ENCODE data around the gene FAM83B. TPM values are rescaled to one million over a fixed set of nuclear protein-coding genes. Genes with fewer than 3 reads are reported as not detected.

The FAM83B gene
- total and polyA plus RNA-seq, 2 donors (not counting 3 experiments of a cell fraction or from before 2014, with no cell fraction given), result not detected

- Histone ChIP-seq H3K4me3 (replicated peaks in 1 of 3; ENCODE audit: insufficient read depth in 1 of 3, low read depth in 1 of 3, low read length in 3 of 3) (no peak overlapping the region), H3K4me1 (ENCODE audit: control insufficient read depth, extremely low read depth, insufficient read depth, low read length) (no peaks in the 10 kb centered on the region), H3K4me2 (ENCODE audit: insufficient read depth, low read length) (no peak overlapping the region), H3K27ac (ENCODE audit: insufficient read depth, low read depth, low read length) (no peak overlapping the region), H3K9me3 (replicated peaks; ENCODE audit: control insufficient read depth, insufficient read depth, low read length) (no peaks in the 10 kb centered on the region), H3K9me1 (replicated peaks; ENCODE audit: control insufficient read depth, extremely low read depth, insufficient read depth, low read length) (no peaks in the 10 kb centered on the region), H3K79me2 (ENCODE audit: control insufficient read depth, insufficient read depth, low read length) (no peaks in the 10 kb centered on the region), H3K27me3 (ENCODE audit: control insufficient read depth in 2 of 2, insufficient read depth in 2 of 2, low read length in 2 of 2) (no peaks in the 10 kb centered on the region), H3K9ac (replicated peaks; ENCODE audit: extremely low read depth, insufficient read depth, low read length) (no peak overlapping the region), H2AFZ (ENCODE audit: low read depth, low read length) (no peak overlapping the region), H4K20me1 (replicated peaks; ENCODE audit: control insufficient read depth, extremely low read depth, insufficient read depth, low read length) (no peaks in the 10 kb centered on the region), H3K36me3 (ENCODE audit: control insufficient read depth in 2 of 2, extremely low read depth in 1 of 2, insufficient read depth in 2 of 2, low read length in 2 of 2) (no peaks in the 10 kb centered on the region)
- no TSS peak for BruUV-seq (replicated peaks)
- POLR2A ChIA-PET, result no interaction called here
- TF ChIP-seq, protein P1, sequence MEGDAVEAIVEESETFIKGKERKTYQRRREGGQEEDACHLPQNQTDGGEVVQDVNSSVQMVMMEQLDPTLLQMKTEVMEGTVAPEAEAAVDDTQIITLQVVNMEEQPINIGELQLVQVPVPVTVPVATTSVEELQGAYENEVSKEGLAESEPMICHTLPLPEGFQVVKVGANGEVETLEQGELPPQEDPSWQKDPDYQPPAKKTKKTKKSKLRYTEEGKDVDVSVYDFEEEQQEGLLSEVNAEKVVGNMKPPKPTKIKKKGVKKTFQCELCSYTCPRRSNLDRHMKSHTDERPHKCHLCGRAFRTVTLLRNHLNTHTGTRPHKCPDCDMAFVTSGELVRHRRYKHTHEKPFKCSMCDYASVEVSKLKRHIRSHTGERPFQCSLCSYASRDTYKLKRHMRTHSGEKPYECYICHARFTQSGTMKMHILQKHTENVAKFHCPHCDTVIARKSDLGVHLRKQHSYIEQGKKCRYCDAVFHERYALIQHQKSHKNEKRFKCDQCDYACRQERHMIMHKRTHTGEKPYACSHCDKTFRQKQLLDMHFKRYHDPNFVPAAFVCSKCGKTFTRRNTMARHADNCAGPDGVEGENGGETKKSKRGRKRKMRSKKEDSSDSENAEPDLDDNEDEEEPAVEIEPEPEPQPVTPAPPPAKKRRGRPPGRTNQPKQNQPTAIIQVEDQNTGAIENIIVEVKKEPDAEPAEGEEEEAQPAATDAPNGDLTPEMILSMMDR (IDR thresholded peaks at IDR 0.05; ENCODE audit: extremely low read depth in 1 of 2, insufficient read depth in 1 of 2, low read depth in 1 of 2, low read length in 2 of 2), result no peak
- TF ChIP-seq, protein P2, sequence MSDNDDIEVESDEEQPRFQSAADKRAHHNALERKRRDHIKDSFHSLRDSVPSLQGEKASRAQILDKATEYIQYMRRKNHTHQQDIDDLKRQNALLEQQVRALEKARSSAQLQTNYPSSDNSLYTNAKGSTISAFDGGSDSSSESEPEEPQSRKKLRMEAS (IDR thresholded peaks at IDR 0.05; ENCODE audit: insufficient read depth, insufficient read length), result no peak
- TF ChIP-seq POLR2AphosphoS5 (IDR thresholded peaks at IDR 0.05; ENCODE audit: insufficient read depth, low read depth, low read length) (no peak), JUN (IDR thresholded peaks at IDR 0.05; ENCODE audit: borderline replicate concordance, insufficient read depth, insufficient read length, low read depth) (no peak), POLR2A (IDR thresholded peaks at IDR 0.05; ENCODE audit: low read depth, low read length) (no peak), FOS (IDR thresholded peaks at IDR 0.05; ENCODE audit: borderline replicate concordance, insufficient read depth, low read length) (no peak), MYC (IDR thresholded peaks at IDR 0.05; ENCODE audit: low read depth, low read length) (no peak), GATA2 (IDR thresholded peaks at IDR 0.05; ENCODE audit: insufficient read depth, insufficient read length, low read depth, low read length) (no peak), EZH2 (IDR thresholded peaks at IDR 0.05; ENCODE audit: borderline replicate concordance, low read depth, low read length, severe bottlenecking) (no peak)
- FAIRE-seq, result no peak
- CTCF ChIA-PET, result interaction anchor here (0.6 kb wide), 1 partner anchor 9 kb away, joined by 3 read pairs; no protein-coding TSS in a partner anchor
- intact Hi-C loops (cut with micrococcal nuclease) (no loop called here), dilution Hi-C loops (cut with MboI; ENCODE audit: extremely low pct_ligation_motif_present, low sequenced_read_pairs) (no loop called here)
- DNase-seq (ENCODE audit: low read depth, low spot score), result no peak
Observed at GRCh38 chr6:54827010-54827409, 19.6 kb upstream of the FAM83B start.

Measured in endothelial cell of umbilical vein (primary cell).